ENCODE measurements around the gene SLC12A1. TPM values are rescaled to one million over a fixed set of nuclear protein-coding genes. Genes with fewer than 3 reads are reported as not detected.
"Not testable (repeated sequence)": the region's sequence is repeated elsewhere in the genome, so short reads cannot be mapped to it uniquely, and the experiment has no call there.

Gene SLC12A1
- total RNA-seq, 1 donor from 2014 or later: not detected

DNA sequence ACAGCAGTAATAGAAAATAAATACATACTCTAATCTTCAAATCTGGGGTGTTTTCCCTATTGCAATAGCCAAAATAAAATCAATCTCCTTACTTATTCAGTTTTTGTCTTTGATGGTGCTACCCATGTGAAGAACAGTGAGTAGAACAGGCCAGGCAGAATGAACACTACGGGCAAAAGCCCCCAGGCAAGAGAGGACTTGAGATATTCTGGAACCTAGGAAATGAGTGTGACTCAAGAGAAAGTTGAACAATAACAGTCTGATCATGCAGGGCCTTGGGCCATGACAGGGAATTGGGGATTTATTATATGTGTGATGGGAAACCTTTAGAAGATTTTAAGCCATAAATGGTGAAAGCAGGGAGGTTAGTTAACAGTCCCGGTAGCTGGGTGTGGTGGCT, 111.1 kb downstream of the SLC12A1 start:
- Mint-ChIP-seq H3K36me3 (ENCODE audit: low read depth) (no peaks in the 10 kb centered on the region), H3K4me3 (no peak overlapping the region), H3K27ac (no peak overlapping the region), H3K9me3 (no peaks in the 10 kb centered on the region), H3K27me3 (no peaks in the 10 kb centered on the region), H3K4me1 (no peaks in the 10 kb centered on the region)
- intact Hi-C loops (cut with micrococcal nuclease): no loop called here
- POLR2A ChIA-PET: no interaction called here
- TF ChIP-seq, protein P1, sequence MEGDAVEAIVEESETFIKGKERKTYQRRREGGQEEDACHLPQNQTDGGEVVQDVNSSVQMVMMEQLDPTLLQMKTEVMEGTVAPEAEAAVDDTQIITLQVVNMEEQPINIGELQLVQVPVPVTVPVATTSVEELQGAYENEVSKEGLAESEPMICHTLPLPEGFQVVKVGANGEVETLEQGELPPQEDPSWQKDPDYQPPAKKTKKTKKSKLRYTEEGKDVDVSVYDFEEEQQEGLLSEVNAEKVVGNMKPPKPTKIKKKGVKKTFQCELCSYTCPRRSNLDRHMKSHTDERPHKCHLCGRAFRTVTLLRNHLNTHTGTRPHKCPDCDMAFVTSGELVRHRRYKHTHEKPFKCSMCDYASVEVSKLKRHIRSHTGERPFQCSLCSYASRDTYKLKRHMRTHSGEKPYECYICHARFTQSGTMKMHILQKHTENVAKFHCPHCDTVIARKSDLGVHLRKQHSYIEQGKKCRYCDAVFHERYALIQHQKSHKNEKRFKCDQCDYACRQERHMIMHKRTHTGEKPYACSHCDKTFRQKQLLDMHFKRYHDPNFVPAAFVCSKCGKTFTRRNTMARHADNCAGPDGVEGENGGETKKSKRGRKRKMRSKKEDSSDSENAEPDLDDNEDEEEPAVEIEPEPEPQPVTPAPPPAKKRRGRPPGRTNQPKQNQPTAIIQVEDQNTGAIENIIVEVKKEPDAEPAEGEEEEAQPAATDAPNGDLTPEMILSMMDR (IDR thresholded peaks at IDR 0.05): no peak
- CTCF ChIA-PET: no interaction called here
- no peak for DNase-seq
- no peak for ATAC-seq (ENCODE audit: low read depth)

DNA sequence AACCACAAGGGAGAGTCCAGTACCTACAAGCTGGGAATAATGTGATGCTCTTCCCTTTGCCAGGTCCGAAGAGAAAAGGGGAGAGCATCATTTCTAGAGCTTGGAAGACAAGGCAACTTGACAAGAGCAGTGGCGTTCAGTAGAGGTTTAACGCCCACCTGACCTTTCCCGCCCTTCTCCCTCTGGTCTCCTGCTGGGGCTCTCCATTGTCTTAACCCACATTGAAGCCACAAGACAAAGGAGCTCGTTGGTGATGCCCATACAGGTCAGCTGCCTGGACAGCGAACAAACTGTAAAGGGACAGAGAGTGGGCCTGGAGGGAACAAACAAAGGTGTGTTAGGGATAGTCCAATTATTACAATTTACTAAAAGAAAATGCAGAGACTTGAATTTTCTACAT, 112.0 kb downstream of the SLC12A1 start:
- intact Hi-C loops (cut with micrococcal nuclease): no loop called here
- H3K9me3 Mint-ChIP-seq: no peaks in the 10 kb centered on the region
- TF ChIP-seq, protein P1 (IDR thresholded peaks at IDR 0.05): no peak
- ChIA-PET POLR2A (no interaction called here), CTCF (no interaction called here)
- DNase-seq (no peak), ATAC-seq (ENCODE audit: low read depth) (no peak)
- no peaks in the 10 kb centered on the region for H3K4me1 Mint-ChIP-seq
- H3K27ac Mint-ChIP-seq: no peak overlapping the region
- no peaks in the 10 kb centered on the region for H3K36me3 Mint-ChIP-seq (ENCODE audit: low read depth)
- no peak overlapping the region for H3K4me3 Mint-ChIP-seq
- H3K27me3 Mint-ChIP-seq: no peaks in the 10 kb centered on the region

DNA sequence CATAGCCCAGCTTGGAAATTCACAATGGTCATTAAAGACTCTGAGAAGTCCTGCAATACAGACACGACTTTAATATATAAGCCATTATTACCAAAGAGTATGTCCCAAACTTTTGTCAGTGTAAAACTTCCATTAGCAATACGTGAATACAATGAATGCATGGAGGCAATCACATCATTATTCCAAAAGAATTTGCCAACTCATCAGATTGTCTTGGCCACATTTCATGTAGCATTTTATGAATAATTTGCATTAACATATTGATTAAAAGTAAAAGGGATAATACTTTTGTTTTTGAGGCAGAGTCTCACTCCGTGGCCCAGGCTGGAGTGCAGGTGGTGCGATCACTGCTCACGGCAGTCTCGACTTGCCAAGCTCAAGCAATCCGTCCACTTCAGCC, 117.2 kb downstream of the SLC12A1 start:
- TF ChIP-seq, protein P1 (IDR thresholded peaks at IDR 0.05): no peak
- intact Hi-C loops (cut with micrococcal nuclease): no loop called here
- Mint-ChIP-seq H3K27me3 (no peaks in the 10 kb centered on the region), H3K36me3 (ENCODE audit: low read depth) (no peaks in the 10 kb centered on the region), H3K4me1 (peaks cover 13% of the 10 kb centered on the region), H3K4me3 (no peak overlapping the region), H3K9me3 (no peaks in the 10 kb centered on the region), H3K27ac (no peak overlapping the region)
- DNase-seq: no peak
- ChIA-PET POLR2A (no interaction called here), CTCF (no interaction called here)
- no peak for ATAC-seq (ENCODE audit: low read depth)

DNA sequence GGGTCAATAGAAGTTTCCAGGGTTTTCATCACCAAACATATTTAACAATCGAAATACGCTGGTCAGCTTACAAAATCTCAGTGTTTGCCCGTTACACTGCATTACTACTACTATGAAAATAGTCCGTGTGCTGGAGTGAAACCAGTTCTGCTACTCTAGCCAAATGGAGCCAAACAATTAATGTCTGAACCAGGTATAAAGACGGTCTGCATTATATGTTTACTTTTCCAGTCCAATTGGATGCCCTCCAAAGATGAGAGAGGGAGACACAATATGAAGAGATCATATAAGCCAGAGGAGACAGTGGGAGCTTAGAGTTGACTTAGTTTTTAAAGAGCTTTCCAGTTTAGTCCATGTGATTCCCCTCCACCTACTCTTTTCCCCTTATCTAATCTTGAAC, 118.8 kb downstream of the SLC12A1 start:
- ChIA-PET CTCF (no interaction called here), POLR2A (no interaction called here)
- H3K27me3 Mint-ChIP-seq: no peaks in the 10 kb centered on the region
- intact Hi-C loops (cut with micrococcal nuclease): no loop called here
- H3K4me1 Mint-ChIP-seq: peaks cover 15% of the 10 kb centered on the region
- ATAC-seq (ENCODE audit: low read depth) (no peak), DNase-seq (no peak)
- TF ChIP-seq, protein P1 (IDR thresholded peaks at IDR 0.05): no peak
- no peak overlapping the region for H3K4me3 Mint-ChIP-seq
- H3K27ac Mint-ChIP-seq: no peak overlapping the region
- H3K9me3 Mint-ChIP-seq: no peaks in the 10 kb centered on the region
- no peaks in the 10 kb centered on the region for H3K36me3 Mint-ChIP-seq (ENCODE audit: low read depth)

DNA sequence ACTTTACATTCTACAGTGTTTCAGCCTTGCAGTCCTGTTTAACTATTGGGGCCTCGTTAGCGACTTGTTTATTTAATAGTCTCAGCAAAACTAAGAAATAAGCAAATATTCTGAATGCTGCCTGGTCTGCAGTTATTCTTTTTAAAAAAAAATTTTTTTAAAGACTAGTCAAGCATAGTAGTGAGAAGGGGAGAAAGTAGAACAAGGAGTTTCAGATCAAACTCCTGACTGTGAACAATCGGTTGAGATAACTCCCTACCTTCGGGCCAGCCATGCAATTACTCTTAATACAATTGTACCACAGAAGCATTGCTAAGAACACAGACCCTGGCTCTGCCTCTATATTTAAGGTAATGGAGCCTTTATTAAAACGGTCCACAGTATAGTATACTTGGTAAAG, 119.3 kb downstream of the SLC12A1 start:
- no peaks in the 10 kb centered on the region for H3K27me3 Mint-ChIP-seq
- H3K4me1 Mint-ChIP-seq: peaks cover 19% of the 10 kb centered on the region
- no peaks in the 10 kb centered on the region for H3K36me3 Mint-ChIP-seq (ENCODE audit: low read depth)
- H3K27ac Mint-ChIP-seq: no peak overlapping the region
- CTCF ChIA-PET: no interaction called here
- intact Hi-C loops (cut with micrococcal nuclease): no loop called here
- ATAC-seq (ENCODE audit: low read depth) (no peak), DNase-seq (no peak)
- H3K9me3 Mint-ChIP-seq: no peaks in the 10 kb centered on the region
- TF ChIP-seq, protein P1 (IDR thresholded peaks at IDR 0.05): no peak
- POLR2A ChIA-PET: no interaction called here
- H3K4me3 Mint-ChIP-seq: no peak overlapping the region

DNA sequence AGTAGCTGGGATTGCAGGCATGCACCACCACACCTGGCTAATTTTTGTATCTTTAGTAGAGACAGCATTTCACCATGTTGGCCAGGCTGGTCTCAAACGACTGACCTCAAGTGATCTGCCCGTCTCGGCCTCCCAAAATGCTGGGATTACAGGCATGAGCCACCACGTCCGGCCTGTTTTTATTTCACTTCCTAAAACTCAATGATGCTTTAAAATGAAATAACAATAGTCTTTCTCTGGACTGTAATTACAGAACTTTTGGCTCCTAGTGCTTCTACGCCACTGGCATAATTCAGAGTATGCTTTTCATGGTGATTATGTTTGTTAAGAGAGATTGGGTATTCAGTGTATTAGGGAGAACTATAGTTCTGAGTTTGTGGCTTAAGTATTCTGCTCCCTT, 120.1 kb downstream of the SLC12A1 start:
- H3K9me3 Mint-ChIP-seq; H3K27me3 Mint-ChIP-seq; POLR2A ChIA-PET; ATAC-seq (ENCODE audit: low read depth); H3K36me3 Mint-ChIP-seq (ENCODE audit: low read depth); H3K27ac Mint-ChIP-seq; DNase-seq; intact Hi-C loops (cut with micrococcal nuclease); H3K4me3 Mint-ChIP-seq: not testable (repeated sequence)
- peaks cover 24% of the 10 kb centered on the region for H3K4me1 Mint-ChIP-seq
- CTCF ChIA-PET: interaction anchor here (0.6 kb wide), 1 partner anchor 37 kb away, joined by 3 read pairs; no protein-coding TSS in a partner anchor
